CD4-positive, alpha-beta T cell treated with Interleukin-10 for 1 hour (primary cell): Measurements from ENCODE around the gene PAQR7.

Source experiments
- DNase-seq: peaks from one replicate; pipeline ENCODE4 v3.0.0-alpha.2; 2020

Gene PAQR7

GRCh38 chr1:25813734-25814471 lies 61.6 kb downstream of the PAQR7 start:
- DNase-seq = no peak

GRCh38 chr1:25813071-25813733 lies 62.3 kb downstream of the PAQR7 start:
- no peak for DNase-seq
